NCI-H526 (cell line): ENCODE measurements around the gene PCBD1.

Source experiments
- DNase-seq, 2 experiments: peaks; one replicate each; lab custom pipeline; 2025; lab: John Stamatoyannopoulos, UW

Gene PCBD1

DNA sequence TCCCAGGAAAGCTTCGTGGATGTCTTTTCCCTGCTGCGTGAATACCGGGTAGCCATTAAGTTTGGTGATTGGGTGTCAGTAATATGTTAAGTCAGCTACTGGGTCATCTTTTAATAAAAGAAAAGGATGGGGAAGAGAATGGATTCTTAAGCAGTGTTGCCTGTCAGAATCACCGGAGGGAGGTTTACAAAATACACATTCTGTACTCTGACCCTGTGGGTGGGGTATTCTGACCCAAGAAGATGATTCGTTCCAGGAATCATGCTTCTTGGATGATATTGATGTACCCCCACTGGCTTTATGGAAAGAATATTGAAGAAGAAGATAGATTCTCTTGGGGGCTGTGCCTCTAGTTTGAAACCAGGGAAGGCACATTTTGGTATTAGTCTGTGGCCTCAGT lies 54.3 kb downstream of the PCBD1 start:
- DNase-seq, result no peak

DNA sequence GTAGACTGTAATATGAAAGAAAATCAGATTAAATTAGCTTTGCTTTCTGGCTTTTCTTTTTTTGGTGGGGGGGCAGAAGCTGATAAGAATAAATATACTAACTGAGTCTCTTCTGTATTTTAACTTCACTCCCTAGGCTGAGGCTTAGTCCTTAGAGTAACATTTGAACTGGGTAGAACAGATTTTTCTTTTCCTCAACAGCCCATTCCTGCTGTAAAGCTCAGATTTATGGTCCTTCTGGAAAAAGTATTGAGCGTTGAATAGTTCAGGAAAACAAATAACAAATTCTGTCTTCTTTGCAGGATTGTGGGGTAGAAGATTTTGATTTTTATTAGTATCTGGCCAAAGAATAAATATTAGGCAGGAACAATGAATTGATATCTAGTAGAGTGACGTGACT lies 54.8 kb downstream of the PCBD1 start:
- no peak for DNase-seq
